ENCODE measurements around the gene HCN2. TPM values are rescaled to one million over a fixed set of nuclear protein-coding genes. Genes with fewer than 3 reads are reported as not detected.

HCN2 gene
- 1 to 10 TPM in 1 of 2 donors, under 1 TPM in 1; 0.65 to 1.4 TPM for polyA plus RNA-seq

GRCh38 chr19:589693-590395 is at the start of gene HCN2:
Gene HCN2 (plus strand): TSS chr19:589881. CDS start chr19:589946, 65 bp downstream.
- Histone ChIP-seq H3K9me3 (ENCODE audit: control insufficient read depth in 2 of 2, insufficient read depth in 1 of 2, low read depth in 1 of 2, low read length in 1 of 2) (no peaks in the 10 kb centered on the region), H3K4me1 (ENCODE audit: control insufficient read depth in 2 of 2, insufficient read depth in 2 of 2, low read length in 1 of 2) (peaks cover 0 to 6% of the 10 kb centered on the region in 2 donors), H3K36me3 (ENCODE audit: control insufficient read depth in 2 of 2, insufficient read depth in 2 of 2, low read length in 1 of 2) (no peaks in the 10 kb centered on the region), H3K27me3 (ENCODE audit: control insufficient read depth in 1 of 2, insufficient read depth in 2 of 2, low read length in 2 of 2) (peaks cover 0 to 10% of the 10 kb centered on the region in 2 donors), H3K27ac (ENCODE audit: low read depth in 2 of 2, low read length in 1 of 2) (no peak within 1 kb of the TSS), H3K4me3 (ENCODE audit: low read depth in 1 of 2, low read length in 2 of 2) (peak within 1 kb of the TSS in 1 of 2 donors; percentile 47)
- WGBS, 2 donors: 0 to 1% methylated on average over 26 to 113 of the region's 132 CpGs

GRCh38 chr19:540867-541637 is 48.6 kb upstream of the HCN2 start:
- Histone ChIP-seq H3K27me3 (ENCODE audit: control insufficient read depth in 1 of 2, insufficient read depth in 2 of 2, low read length in 2 of 2) (no peaks in the 10 kb centered on the region), H3K27ac (ENCODE audit: low read depth in 2 of 2, low read length in 1 of 2) (no peak overlapping the region), H3K36me3 (ENCODE audit: control insufficient read depth in 2 of 2, insufficient read depth in 2 of 2, low read length in 1 of 2) (peaks cover 0 to 47% of the 10 kb centered on the region in 2 donors), H3K4me3 (ENCODE audit: low read depth in 1 of 2, low read length in 2 of 2) (no peak overlapping the region), H3K4me1 (ENCODE audit: control insufficient read depth in 2 of 2, insufficient read depth in 2 of 2, low read length in 1 of 2) (peaks cover 0 to 3% of the 10 kb centered on the region in 2 donors), H3K9me3 (ENCODE audit: control insufficient read depth in 2 of 2, insufficient read depth in 1 of 2, low read depth in 1 of 2, low read length in 1 of 2) (peaks cover 0 to 3% of the 10 kb centered on the region in 2 donors)
- 89 to 91% methylated on average over 51 of the region's 51 CpGs for WGBS, 2 donors

- Histone ChIP-seq H3K27ac (ENCODE audit: low read depth in 2 of 2, low read length in 1 of 2) (no peak overlapping the region), H3K4me1 (ENCODE audit: control insufficient read depth in 2 of 2, insufficient read depth in 2 of 2, low read length in 1 of 2) (peaks cover 0 to 3% of the 10 kb centered on the region in 2 donors), H3K9me3 (ENCODE audit: control insufficient read depth in 2 of 2, insufficient read depth in 1 of 2, low read depth in 1 of 2, low read length in 1 of 2) (peaks cover 0 to 3% of the 10 kb centered on the region in 2 donors), H3K4me3 (ENCODE audit: low read depth in 1 of 2, low read length in 2 of 2) (no peak overlapping the region), H3K36me3 (ENCODE audit: control insufficient read depth in 2 of 2, insufficient read depth in 2 of 2, low read length in 1 of 2) (peaks cover 0 to 41% of the 10 kb centered on the region in 2 donors), H3K27me3 (ENCODE audit: control insufficient read depth in 1 of 2, insufficient read depth in 2 of 2, low read length in 2 of 2) (no peaks in the 10 kb centered on the region)
- WGBS, 2 donors: 90 to 92% methylated on average over 26 of the region's 26 CpGs
These were observed 48.0 kb upstream of the HCN2 start for GRCh38 chr19:541699-542098.

GRCh38 chr19:542173-542866 is 47.4 kb upstream of the HCN2 start:
- Histone ChIP-seq H3K9me3 (ENCODE audit: control insufficient read depth in 2 of 2, insufficient read depth in 1 of 2, low read depth in 1 of 2, low read length in 1 of 2) (peaks cover 0 to 3% of the 10 kb centered on the region in 2 donors), H3K36me3 (ENCODE audit: control insufficient read depth in 2 of 2, insufficient read depth in 2 of 2, low read length in 1 of 2) (peaks cover 0 to 36% of the 10 kb centered on the region in 2 donors), H3K4me3 (ENCODE audit: low read depth in 1 of 2, low read length in 2 of 2) (no peak overlapping the region), H3K4me1 (ENCODE audit: control insufficient read depth in 2 of 2, insufficient read depth in 2 of 2, low read length in 1 of 2) (no peaks in the 10 kb centered on the region), H3K27ac (ENCODE audit: low read depth in 2 of 2, low read length in 1 of 2) (no peak overlapping the region), H3K27me3 (ENCODE audit: control insufficient read depth in 1 of 2, insufficient read depth in 2 of 2, low read length in 2 of 2) (no peaks in the 10 kb centered on the region)
- WGBS, 2 donors: 87 to 90% methylated on average over 34 of the region's 34 CpGs

- peak within 1 kb of the TSS in 1 of 2 donors; percentile 18 for H3K27ac ChIP-seq (ENCODE audit: low read depth in 2 of 2, low read length in 1 of 2)
- H3K4me3 ChIP-seq (ENCODE audit: low read depth in 1 of 2, low read length in 2 of 2): peak within 1 kb of the TSS in 1 of 2 donors; percentile 33
- H3K36me3 ChIP-seq (ENCODE audit: control insufficient read depth in 2 of 2, insufficient read depth in 2 of 2, low read length in 1 of 2): peaks cover 0 to 24% of the 10 kb centered on the region in 2 donors
- peaks cover 0 to 3% of the 10 kb centered on the region in 2 donors for H3K9me3 ChIP-seq (ENCODE audit: control insufficient read depth in 2 of 2, insufficient read depth in 1 of 2, low read depth in 1 of 2, low read length in 1 of 2)
- WGBS, 2 donors: 55 to 56% methylated on average over 31 of the region's 31 CpGs
- no peaks in the 10 kb centered on the region for H3K4me1 ChIP-seq (ENCODE audit: control insufficient read depth in 2 of 2, insufficient read depth in 2 of 2, low read length in 1 of 2)
- no peaks in the 10 kb centered on the region for H3K27me3 ChIP-seq (ENCODE audit: control insufficient read depth in 1 of 2, insufficient read depth in 2 of 2, low read length in 2 of 2)
These were observed 45.6 kb upstream of the HCN2 start, which contains the start of gene GZMM for GRCh38 chr19:543910-544608. Gene GZMM (plus strand): TSS chr19:544053. CDS start chr19:544072, 19 bp downstream.

GRCh38 chr19:547117-547516 is 42.6 kb upstream of the HCN2 start:
- H3K36me3 ChIP-seq (ENCODE audit: control insufficient read depth in 2 of 2, insufficient read depth in 2 of 2, low read length in 1 of 2): peaks cover 0 to 3% of the 10 kb centered on the region in 2 donors
- no peaks in the 10 kb centered on the region for H3K27me3 ChIP-seq (ENCODE audit: control insufficient read depth in 1 of 2, insufficient read depth in 2 of 2, low read length in 2 of 2)
- 86 to 91% methylated on average over 14 to 15 of the region's 15 CpGs for WGBS, 2 donors
- peaks cover 0 to 3% of the 10 kb centered on the region in 2 donors for H3K9me3 ChIP-seq (ENCODE audit: control insufficient read depth in 2 of 2, insufficient read depth in 1 of 2, low read depth in 1 of 2, low read length in 1 of 2)
- H3K27ac ChIP-seq (ENCODE audit: low read depth in 2 of 2, low read length in 1 of 2): no peak overlapping the region
- H3K4me3 ChIP-seq (ENCODE audit: low read depth in 1 of 2, low read length in 2 of 2): no peak overlapping the region
- no peaks in the 10 kb centered on the region for H3K4me1 ChIP-seq (ENCODE audit: control insufficient read depth in 2 of 2, insufficient read depth in 2 of 2, low read length in 1 of 2)

- WGBS, 2 donors: 81 to 82% methylated on average over 20 to 26 of the region's 26 CpGs
- no peak overlapping the region for H3K27ac ChIP-seq (ENCODE audit: low read depth in 2 of 2, low read length in 1 of 2)
- H3K27me3 ChIP-seq (ENCODE audit: control insufficient read depth in 1 of 2, insufficient read depth in 2 of 2, low read length in 2 of 2): no peaks in the 10 kb centered on the region
- no peaks in the 10 kb centered on the region for H3K36me3 ChIP-seq (ENCODE audit: control insufficient read depth in 2 of 2, insufficient read depth in 2 of 2, low read length in 1 of 2)
- peaks cover 0 to 3% of the 10 kb centered on the region in 2 donors for H3K9me3 ChIP-seq (ENCODE audit: control insufficient read depth in 2 of 2, insufficient read depth in 1 of 2, low read depth in 1 of 2, low read length in 1 of 2)
- no peak overlapping the region for H3K4me3 ChIP-seq (ENCODE audit: low read depth in 1 of 2, low read length in 2 of 2)
- no peaks in the 10 kb centered on the region for H3K4me1 ChIP-seq (ENCODE audit: control insufficient read depth in 2 of 2, insufficient read depth in 2 of 2, low read length in 1 of 2)
These were observed 41.6 kb upstream of the HCN2 start for GRCh38 chr19:547836-548720.

GRCh38 chr19:548886-549830 is 40.5 kb upstream of the HCN2 start:
- Histone ChIP-seq H3K27ac (ENCODE audit: low read depth in 2 of 2, low read length in 1 of 2) (no peak overlapping the region), H3K27me3 (ENCODE audit: control insufficient read depth in 1 of 2, insufficient read depth in 2 of 2, low read length in 2 of 2) (no peaks in the 10 kb centered on the region), H3K4me1 (ENCODE audit: control insufficient read depth in 2 of 2, insufficient read depth in 2 of 2, low read length in 1 of 2) (no peaks in the 10 kb centered on the region), H3K36me3 (ENCODE audit: control insufficient read depth in 2 of 2, insufficient read depth in 2 of 2, low read length in 1 of 2) (no peaks in the 10 kb centered on the region), H3K9me3 (ENCODE audit: control insufficient read depth in 2 of 2, insufficient read depth in 1 of 2, low read depth in 1 of 2, low read length in 1 of 2) (peaks cover 0 to 3% of the 10 kb centered on the region in 2 donors), H3K4me3 (ENCODE audit: low read depth in 1 of 2, low read length in 2 of 2) (no peak overlapping the region)
- WGBS, 2 donors: 65 to 74% methylated on average over 36 to 52 of the region's 52 CpGs

All from esophagus (tissue), 2 donors.